Measurements from ENCODE around the gene IVD. TPM values are rescaled to one million over a fixed set of nuclear protein-coding genes. Genes with fewer than 3 reads are reported as not detected.

The IVD gene
- total RNA-seq, 3 donors from 2014 or later: 65.8 to 88.3 (median 74.8) TPM

GRCh38 chr15:40463886-40464545 is 58.4 kb downstream of the IVD start:
- no peaks in the 10 kb centered on the region for H3K9me3 ChIP-seq
- H3K36me3 ChIP-seq (ENCODE audit: low read depth): no peaks in the 10 kb centered on the region
- TF ChIP-seq CTCF (IDR thresholded peaks at IDR 0.05): no peak
- intact Hi-C loops (cut with DNase I, micrococcal nuclease): no loop called here
- peaks cover 3% of the 10 kb centered on the region for H3K4me1 ChIP-seq (ENCODE audit: low read depth)
- no peak overlapping the region for H3K4me3 ChIP-seq
- no peak for ATAC-seq
- DNase-seq: no peak

- Histone ChIP-seq H3K4me3 (no peak overlapping the region), H3K9me3 (no peaks in the 10 kb centered on the region), H3K4me1 (ENCODE audit: low read depth) (peaks cover 3% of the 10 kb centered on the region), H3K36me3 (ENCODE audit: low read depth) (no peaks in the 10 kb centered on the region)
- TF ChIP-seq CTCF (IDR thresholded peaks at IDR 0.05): no peak
- DNase-seq (no peak), ATAC-seq (no peak)
- intact Hi-C loops (cut with DNase I, micrococcal nuclease): no loop called here
Measured at GRCh38 chr15:40464595-40465185, 59.1 kb downstream of the IVD start.

DNA sequence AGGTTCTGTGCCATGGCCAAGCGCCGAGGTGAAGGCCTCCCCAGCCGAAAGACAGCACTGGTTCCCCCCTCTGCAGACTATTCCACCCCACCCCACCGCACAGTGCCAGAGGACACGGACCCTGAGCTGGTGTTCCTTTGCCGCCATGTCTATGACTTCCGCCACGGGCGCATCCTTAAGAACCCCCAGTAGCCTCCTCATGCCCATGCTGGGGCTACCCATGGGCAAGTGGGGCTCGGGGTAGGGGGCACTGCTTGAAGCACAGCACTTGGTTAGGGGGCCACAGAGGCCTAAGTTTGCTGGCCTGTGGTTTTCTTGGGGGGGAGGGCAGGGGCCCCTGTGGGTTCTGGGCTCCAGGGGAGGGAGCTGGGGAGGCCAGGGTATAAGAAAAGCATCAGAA is 60.3 kb downstream of the IVD start:
- ATAC-seq: no peak
- intact Hi-C loops (cut with DNase I, micrococcal nuclease): no loop called here
- Histone ChIP-seq H3K4me1 (ENCODE audit: low read depth) (peaks cover 9% of the 10 kb centered on the region), H3K36me3 (ENCODE audit: low read depth) (no peaks in the 10 kb centered on the region), H3K9me3 (no peaks in the 10 kb centered on the region), H3K4me3 (no peak overlapping the region)
- TF ChIP-seq CTCF (IDR thresholded peaks at IDR 0.05): no peak
- DNase-seq: no peak

DNA sequence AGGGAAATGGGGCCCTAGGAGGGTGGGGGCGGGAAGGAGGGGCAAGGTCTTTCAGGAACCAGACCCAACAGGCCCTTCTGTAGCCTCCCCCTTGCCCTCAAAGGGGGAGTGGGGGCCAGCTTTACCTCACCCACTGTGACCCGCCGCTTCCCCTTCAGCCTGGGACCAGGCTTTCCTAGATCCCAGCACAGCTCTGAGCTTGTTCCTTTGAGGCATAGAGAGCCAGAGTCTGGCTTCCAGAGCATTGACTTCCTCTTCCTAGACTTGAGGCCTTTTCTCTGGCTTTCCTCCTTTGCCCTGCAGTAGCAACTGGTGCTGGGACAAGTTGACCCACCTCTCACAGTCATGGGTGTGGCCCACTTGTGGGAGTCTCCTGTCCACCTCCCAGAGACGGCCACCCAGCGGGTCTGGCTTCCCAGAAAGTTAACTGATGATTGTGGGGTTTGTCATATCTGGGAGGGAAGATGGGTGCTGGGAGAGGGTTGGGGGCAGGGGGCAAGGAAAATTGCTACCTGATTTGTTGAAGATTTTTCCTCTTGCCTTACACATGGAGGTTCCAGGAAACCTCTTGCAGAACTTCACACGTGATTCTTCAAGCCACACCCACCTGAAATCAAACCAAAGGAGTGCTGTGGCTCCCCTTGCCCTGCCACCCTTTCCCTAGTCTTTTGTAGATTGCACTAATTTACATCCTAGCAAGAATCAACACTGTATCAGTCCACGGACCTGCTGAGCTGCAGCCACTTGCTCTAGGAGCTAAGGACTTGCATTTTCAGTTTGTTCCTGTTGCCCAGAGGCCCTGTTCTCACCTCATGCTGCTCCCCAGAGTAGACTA is 61.0 kb downstream of the IVD start:
- Histone ChIP-seq H3K4me1 (ENCODE audit: low read depth) (peaks cover 9% of the 10 kb centered on the region), H3K4me3 (no peak overlapping the region), H3K9me3 (no peaks in the 10 kb centered on the region), H3K36me3 (ENCODE audit: low read depth) (no peaks in the 10 kb centered on the region)
- DNase-seq (peak in 1 of 3 donors; percentile 24), ATAC-seq (peak; percentile 3)
- TF ChIP-seq CTCF (IDR thresholded peaks at IDR 0.05): no peak
- intact Hi-C loops (cut with DNase I, micrococcal nuclease): no loop called here

DNA sequence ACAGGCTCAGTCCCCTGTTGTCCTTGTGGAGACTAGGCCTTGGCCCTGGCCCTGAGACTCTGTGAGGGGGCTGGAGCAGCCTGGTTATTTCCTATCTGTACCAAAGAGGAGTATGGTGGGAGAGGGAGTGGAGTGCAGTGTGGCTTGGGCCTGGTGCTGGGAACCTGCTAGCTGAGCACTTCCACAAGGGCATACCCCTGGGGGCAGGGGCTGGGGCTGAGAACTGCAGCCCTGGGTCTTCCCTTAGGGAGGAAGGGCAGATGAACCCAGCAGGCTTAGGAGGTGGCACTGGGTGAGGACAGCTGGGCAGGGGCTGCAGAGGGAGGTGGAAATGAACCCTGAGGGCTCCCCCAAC is 61.6 kb downstream of the IVD start:
- ATAC-seq (no peak), DNase-seq (no peak)
- H3K4me3 ChIP-seq: no peak overlapping the region
- no peak for TF ChIP-seq CTCF (IDR thresholded peaks at IDR 0.05)
- no peaks in the 10 kb centered on the region for H3K36me3 ChIP-seq (ENCODE audit: low read depth)
- intact Hi-C loops (cut with DNase I, micrococcal nuclease): no loop called here
- no peaks in the 10 kb centered on the region for H3K9me3 ChIP-seq
- peaks cover 9% of the 10 kb centered on the region for H3K4me1 ChIP-seq (ENCODE audit: low read depth)
